Measurements from ENCODE around the gene HIVEP1.
"Not testable (repeated sequence)": the region's sequence is repeated elsewhere in the genome, so short reads cannot be mapped to it uniquely, and the experiment has no call there.

Gene HIVEP1

DNA sequence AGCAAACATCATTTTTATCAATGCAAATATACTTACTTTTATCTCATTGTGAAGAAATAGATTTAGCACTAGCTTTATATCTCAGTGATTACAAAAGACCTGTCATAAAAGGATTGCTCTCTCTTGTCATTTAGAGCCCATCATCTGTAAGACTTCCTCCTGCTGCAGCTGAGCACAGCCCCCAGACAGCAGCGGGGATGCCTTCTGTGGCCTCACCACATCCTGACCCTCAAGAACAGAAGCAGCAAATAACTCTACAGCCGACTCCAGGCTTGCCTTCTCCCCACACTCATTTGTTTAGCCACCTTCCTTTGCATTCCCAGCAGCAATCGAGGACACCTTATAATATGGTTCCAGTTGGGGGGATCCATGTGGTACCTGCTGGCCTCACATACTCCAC is 151.0 kb downstream of the HIVEP1 start:
- DNase-seq = no peak

GRCh38 chr6:12163744-12164507 is 151.8 kb downstream of the HIVEP1 start:
- no peak for DNase-seq

- DNase-seq = no peak
Observed at GRCh38 chr6:12164508-12164770, 152.3 kb downstream of the HIVEP1 start.

DNA sequence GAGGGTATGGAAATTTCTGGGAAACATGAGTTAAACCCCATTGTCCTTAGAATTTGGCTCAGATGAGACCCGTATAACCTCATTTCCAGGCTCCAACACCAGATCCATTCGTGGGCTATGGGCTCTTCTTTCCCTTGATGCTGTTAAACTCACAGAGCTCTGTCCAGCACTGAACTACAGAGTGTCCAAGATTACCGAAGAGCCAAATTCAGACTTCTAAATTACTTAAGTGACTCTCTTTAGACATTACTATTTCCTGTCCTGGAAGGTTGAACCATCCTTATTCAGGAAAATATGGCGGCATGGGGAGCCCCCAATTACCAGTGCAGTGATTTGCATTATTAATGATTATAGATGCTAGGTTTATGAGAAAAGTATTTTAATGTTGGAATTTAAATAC is 153.2 kb downstream of the HIVEP1 start:
- no peak for DNase-seq

DNA sequence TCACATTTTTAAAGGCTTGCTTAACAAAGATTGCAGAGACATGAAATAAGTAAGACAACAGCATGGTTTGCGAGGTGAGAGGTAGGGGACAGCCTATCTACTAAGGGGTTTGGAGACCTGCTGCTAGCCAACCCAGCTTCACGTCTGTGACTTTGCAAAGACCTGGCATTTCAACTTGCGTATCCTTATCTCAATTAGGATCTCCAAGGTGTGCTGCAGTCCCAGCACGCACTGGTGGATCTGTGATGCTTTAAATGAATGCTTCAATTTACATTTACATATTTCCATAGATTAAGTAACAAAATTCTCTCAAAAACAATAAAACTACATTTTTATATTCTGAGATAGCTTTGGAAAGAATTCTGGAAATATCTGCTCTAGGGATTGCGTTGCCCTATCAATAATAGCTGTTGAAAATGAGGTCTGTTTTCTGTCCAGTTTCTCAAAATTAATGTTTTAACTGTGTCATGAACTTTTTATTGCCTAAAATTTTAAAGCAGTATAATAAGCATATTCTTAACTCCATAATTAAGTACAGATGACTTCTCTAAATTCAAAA is 153.7 kb downstream of the HIVEP1 start:
- no peak for DNase-seq

DNA sequence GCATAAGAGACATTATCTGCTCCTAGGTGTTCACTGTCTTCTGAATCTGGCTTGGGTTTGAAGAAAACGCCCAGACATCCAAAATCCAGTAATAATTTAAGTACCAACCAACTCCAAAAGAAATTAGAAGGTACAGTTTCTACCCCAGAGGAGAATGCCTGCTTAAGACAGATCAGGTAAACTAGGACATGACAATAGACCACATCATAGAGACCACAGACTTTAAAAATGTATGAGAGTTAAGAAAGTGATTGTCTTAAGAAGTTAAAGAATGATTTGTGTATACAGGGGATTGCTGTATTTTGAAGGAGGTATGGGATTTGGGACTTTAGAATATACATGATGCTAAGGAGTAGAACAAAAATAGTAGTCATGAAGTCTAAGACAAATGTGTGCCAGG is 157.3 kb downstream of the HIVEP1 start:
- no peak for DNase-seq

- DNase-seq = no peak
Observed at GRCh38 chr6:12170351-12171092, 158.4 kb downstream of the HIVEP1 start.

GRCh38 chr6:12171717-12172116 is 159.6 kb downstream of the HIVEP1 start:
- no peak for DNase-seq

- DNase-seq = no peak
Observed at GRCh38 chr6:12172572-12172971, 160.5 kb downstream of the HIVEP1 start.

DNA sequence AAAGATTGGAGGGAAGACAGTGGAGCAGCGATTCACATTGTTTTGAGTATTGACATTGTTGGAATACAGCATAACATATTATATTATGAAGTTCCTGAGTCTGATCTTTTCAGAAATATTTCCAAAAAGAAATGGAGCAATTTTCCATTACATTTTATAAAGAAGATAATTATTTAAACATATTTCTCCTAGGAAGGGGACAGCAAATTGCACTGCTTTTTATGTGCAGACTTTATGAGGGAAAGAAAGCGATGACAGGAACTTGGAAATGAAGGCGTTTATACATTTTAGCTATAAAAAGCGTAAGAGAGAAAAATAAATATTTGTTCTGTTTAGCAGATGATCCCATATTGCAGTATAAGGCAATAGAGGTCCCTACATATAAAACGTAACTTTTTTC is 161.1 kb downstream of the HIVEP1 start:
- DNase-seq = no peak

GRCh38 chr6:12173661-12174060 is 161.5 kb downstream of the HIVEP1 start:
- no peak for DNase-seq

DNA sequence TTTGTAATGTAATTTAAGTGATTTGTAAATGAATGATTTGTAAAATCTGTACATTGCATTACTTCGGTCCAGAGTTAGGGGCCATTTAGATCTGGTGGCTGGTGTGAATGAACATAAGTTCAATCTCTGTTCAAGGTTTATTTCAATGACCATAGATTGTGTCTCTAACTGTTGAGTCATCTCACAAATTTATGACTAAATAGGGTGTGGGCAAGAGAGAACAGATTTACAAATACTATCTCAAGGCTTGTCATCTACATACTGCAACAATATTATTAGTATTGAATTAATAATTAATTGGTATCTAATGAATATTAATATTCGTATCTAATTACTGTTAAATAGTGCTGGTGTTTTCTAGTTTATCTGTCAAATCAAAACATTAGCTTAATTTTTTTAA is 162.8 kb downstream of the HIVEP1 start:
- DNase-seq = no peak

- peak; percentile 27 for DNase-seq
Observed at GRCh38 chr6:12175626-12176025, 163.5 kb downstream of the HIVEP1 start.

DNA sequence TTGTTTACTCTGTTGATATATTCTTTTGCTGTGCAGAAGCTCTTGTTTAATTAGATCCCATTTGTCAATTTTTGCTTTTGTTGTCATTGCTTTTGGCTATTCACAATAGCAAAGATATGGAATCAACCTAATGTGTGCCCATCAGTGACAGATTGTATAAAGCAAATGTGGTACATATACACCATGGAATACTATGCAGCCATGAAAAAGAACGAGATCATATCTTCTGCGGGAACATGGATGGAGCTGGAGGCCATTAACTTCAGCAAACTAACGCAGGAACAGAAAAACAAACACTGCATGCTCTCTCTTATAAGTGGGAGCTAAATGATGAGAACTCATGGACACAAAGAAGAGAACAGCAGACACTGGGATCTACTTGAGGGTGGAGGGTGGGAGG is 164.7 kb downstream of the HIVEP1 start:
- not testable (repeated sequence) for DNase-seq

DNA sequence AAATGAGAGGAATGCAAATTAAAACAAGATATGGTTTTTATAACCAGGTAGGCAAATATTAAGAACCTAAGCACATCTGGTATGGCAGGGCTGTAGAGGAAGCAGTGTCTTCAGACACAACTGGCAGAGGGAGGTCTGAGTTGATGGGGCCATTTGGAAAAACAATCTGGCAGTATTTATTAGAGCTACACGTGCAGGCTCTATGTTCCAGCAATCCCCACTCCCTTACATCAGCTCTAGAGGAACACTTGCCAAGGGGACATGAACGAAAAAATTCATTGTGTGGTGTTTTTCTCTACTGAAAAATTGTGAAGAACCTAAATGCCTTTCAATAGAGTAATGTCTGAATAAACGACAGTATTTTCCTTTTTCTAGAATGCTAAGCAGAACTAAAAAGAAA is 166.4 kb downstream of the HIVEP1 start:
- DNase-seq = no peak

GRCh38 chr6:12181481-12181880 is 169.4 kb downstream of the HIVEP1 start:
- DNase-seq = no peak

DNA sequence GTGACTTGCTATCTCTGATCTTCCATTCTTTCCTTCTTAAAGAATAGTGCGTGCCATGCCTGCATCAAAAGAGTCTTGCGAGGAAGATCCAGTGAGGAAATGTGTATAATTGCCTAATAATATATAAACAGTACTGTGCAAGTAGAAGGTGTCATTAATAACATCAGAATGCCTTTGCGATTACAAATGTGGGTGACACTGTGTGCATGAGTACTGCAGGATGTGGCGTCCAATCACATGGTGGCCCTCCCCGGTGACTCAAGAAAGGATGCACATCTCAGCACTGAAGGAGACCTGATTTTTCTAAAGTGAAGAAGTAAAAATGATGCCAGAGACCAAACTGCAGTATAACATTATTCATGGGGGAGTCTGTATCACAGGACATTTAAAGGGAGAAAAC is 170.6 kb downstream of the HIVEP1 start:
- no peak for DNase-seq

DNA sequence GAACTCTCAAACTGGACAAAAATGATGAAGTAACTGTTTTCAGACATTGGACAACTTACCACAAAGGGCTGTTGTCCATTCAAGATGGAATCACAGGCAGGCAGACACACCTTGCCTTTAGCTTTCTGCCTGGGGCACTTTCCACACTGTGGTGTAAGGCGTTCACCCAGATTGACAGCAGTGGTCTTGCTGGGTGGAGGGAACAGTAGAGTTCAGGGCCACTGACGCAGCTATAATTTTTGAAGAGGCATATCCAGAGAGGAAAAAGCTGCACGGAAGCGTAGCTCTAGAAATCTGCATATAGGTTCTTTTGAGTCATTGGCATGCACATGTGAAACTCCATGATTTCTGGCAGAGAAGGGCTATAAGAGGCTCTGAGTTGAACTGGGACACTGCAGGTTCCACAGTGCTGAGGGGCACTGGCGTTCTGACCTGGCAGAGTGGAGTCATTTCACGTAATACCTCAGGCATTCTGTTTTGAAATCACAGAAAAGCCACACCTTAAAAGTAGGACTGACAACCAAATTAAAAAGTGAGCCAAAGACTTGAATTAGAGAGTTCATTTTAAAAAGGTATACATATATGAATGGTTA is 173.1 kb downstream of the HIVEP1 start:
- no peak for DNase-seq

DNA sequence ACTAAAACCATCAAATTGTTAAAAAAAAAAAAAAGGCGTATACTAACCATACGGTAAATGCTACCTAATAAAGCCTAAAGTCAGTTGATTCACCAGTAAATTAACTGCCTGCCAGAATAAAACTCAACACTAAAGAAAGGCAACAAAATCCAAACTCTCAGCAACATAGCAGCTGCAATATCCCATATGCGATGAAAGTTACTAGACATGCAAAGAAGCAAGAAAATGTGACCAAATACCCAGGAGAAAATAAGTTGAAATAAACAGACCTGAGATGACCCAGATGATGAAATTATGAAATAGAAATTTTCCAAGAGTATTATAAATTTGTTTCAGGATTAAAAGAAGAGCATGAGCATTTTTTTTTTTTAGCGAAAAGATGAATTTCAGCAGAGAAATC is 174.4 kb downstream of the HIVEP1 start:
- no peak for DNase-seq

DNA sequence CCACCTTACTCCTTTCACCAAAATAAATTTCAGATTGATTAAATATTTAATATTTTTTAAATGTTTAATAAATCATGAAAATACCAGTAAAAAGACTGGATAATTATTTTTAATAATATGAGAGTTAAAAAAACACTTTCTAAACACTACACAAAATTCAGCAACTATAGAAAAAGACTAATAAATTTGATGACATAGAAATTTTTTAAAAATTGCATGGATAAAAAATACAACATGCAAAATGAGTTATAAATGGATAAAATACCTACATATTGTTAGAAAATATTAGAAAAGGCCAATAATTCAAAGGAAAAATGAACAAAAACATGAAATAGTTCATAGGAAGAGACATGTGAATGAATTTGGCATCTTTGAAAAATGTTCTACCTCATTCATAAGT is 177.0 kb downstream of the HIVEP1 start:
- DNase-seq = no peak

DNA sequence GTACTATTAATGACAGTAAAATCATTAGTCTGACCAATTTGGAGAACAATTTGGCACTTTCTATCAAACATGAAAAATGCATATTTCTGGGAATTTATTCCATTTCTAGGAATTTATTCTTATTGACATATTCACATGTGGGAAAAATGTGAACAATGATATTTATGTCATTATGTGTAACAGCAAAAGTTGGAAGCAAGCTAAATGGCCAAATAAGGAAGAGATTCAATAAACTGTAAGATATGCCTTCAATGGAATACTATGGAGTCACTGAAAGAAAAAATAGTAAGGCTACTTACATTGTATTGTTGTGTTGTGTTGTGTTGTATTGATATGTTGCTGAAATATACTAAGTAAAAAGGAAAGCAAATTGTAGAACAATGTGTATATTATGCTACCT is 177.5 kb downstream of the HIVEP1 start:
- DNase-seq = no peak

- DNase-seq = no peak
Observed at GRCh38 chr6:12190252-12190651, 178.1 kb downstream of the HIVEP1 start.

DNA sequence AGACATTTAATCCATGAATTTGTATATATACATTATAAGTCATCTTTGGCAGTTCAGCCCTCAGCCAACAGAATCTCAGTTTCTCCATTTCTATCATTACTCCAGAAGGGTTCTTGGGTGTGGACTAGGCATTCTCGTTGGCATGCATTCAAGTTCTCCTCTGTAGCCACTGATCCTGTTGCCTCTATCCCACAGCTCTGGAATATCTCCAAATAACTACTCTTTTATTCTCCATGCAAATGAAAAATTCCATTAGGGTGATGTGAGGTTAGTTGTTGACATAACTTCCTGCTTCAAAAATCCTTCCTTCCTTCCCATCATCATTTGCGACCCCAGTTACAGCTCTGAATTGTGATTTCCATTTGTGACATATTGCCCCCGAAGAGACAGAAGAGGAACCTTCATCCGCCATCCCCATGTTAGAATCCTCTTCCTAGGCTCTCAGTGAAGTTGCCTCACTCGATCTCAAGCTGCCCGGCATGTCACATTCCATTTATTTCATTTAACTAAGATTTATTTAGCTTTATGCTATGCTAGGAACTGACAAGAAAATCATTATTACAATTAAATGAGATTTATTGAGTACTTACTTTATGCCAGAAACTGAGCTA is 184.3 kb downstream of the HIVEP1 start:
- DNase-seq = no peak

DNA sequence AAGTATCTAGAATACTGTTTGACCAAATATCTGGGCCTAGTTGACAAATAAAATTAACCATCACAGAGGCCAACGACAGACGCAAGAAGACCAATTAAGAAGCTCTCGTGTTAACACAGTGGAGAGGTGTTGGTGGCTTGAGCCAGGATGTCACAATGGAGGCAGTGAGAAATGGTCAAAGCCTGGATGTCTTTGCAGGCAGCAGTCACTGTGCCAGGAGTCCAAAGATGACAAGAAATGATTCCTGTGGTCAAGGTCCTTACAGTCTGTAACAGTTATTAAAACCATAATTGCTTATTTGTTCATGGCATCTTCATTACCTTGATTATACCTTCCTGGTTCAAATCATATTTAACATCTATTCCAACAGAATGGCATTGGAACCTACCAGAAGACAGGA is 186.7 kb downstream of the HIVEP1 start:
- DNase-seq = no peak
